GM23338 (cell line): ENCODE measurements around the gene GEMIN8.

Experiments
- CREB1 ChIP-seq: fragments of 250-450 bp; sonication (Bioruptor Pico); IDR thresholded peaks from 2 replicates; pipeline ENCODE4 v1.5.0; 2020; ENCODE audit warnings: low read depth, mild to moderate bottlenecking, moderate library complexity
- EZH2 ChIP-seq: fragments of 200-600 bp; sonication (generic); IDR thresholded peaks from one replicate; pipeline ENCODE4 v1.8.0; 2017; ENCODE audit warnings: antibody characterized with exemption, mild to moderate bottlenecking, low read depth; ENCODE audit not compliant: unreplicated experiment
- EZH2phosphoT487 ChIP-seq: fragments of 200-600 bp; sonication (generic); IDR thresholded peaks from one replicate; pipeline ENCODE4 v1.8.1; 2018; ENCODE audit warnings: antibody characterized with exemption; ENCODE audit not compliant: unreplicated experiment
- JUNB ChIP-seq: IDR thresholded peaks from one replicate; pipeline ENCODE4 v1.6.1; 2016; ENCODE audit warnings: antibody characterized with exemption; ENCODE audit not compliant: unreplicated experiment
- POLR2AphosphoS5 ChIP-seq: IDR thresholded peaks from 2 replicates; pipeline ENCODE4 v1.6.1; 2016; ENCODE audit warnings: antibody characterized with exemption, low read depth
- ZNF331 ChIP-seq: fragments of 250-450 bp; sonication (Bioruptor Pico); IDR thresholded peaks from 2 replicates; pipeline ENCODE4 v1.5.0; 2020; ENCODE audit warnings: low read depth, mild to moderate bottlenecking, moderate library complexity
- TF ChIP-seq, protein P1 (sequence below), 2 experiments: fragments of 200-600 bp in 1 of 2; sonication (generic) in 1 of 2; conservative IDR thresholded peaks; 2 replicates each; pipeline versions ENCODE4 v1.5.1 to v1.6.1; 2016 to 2017; ENCODE audit warnings: antibody characterized with exemption in 2 of 2, low read depth in 2 of 2, mild to moderate bottlenecking in 2 of 2, moderate library complexity in 1 of 2
- TF ChIP-seq, protein P2 (sequence below): IDR thresholded peaks from one replicate; pipeline ENCODE4 v1.6.1; 2018; ENCODE audit warnings: antibody characterized with exemption; ENCODE audit not compliant: unreplicated experiment
- TF ChIP-seq, protein P3 (sequence below): IDR thresholded peaks from 2 replicates; pipeline ENCODE4 v1.6.1; 2016; ENCODE audit warnings: antibody characterized with exemption

DNA sequence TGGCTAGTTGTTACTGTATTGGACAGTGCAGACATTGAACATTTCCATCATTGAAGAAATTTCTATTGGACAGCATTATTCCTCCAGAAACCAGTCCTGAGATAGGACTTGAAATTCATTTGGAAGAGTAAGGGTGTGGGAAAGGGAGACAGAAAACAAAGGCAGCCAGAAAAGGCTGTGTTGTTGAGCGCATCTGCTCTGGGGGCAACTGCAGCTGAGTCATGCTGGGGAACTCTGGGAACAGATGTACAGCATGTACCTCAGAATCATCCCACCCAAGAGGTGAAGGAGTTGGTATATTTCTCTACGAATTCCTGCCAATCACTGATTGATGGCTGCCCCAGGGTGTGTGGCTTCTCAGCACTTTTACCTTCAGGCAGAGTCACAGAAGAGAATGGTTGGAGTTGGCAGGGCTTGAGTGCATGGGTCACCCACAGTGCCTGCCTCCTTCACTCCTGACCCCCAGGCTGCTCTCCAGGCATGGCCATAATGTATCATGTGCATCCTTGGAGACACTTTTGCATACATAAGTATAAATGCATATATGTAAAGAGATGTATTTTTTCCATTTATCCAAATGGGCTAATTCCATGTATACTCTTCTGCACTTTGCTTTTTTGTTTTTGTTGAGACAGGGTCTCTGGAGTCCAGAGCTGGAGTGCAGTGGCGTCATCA lies 39.4 kb downstream of the GEMIN8 start:
- TF ChIP-seq, protein P1, sequence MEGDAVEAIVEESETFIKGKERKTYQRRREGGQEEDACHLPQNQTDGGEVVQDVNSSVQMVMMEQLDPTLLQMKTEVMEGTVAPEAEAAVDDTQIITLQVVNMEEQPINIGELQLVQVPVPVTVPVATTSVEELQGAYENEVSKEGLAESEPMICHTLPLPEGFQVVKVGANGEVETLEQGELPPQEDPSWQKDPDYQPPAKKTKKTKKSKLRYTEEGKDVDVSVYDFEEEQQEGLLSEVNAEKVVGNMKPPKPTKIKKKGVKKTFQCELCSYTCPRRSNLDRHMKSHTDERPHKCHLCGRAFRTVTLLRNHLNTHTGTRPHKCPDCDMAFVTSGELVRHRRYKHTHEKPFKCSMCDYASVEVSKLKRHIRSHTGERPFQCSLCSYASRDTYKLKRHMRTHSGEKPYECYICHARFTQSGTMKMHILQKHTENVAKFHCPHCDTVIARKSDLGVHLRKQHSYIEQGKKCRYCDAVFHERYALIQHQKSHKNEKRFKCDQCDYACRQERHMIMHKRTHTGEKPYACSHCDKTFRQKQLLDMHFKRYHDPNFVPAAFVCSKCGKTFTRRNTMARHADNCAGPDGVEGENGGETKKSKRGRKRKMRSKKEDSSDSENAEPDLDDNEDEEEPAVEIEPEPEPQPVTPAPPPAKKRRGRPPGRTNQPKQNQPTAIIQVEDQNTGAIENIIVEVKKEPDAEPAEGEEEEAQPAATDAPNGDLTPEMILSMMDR (conservative IDR thresholded peaks at IDR 0.05; ENCODE audit: low read depth in 2 of 2) = no peak
- TF ChIP-seq CREB1 (CRISPR knock-in tag) (no peak), EZH2 (no peak), POLR2AphosphoS5 (no peak), EZH2phosphoT487 (no peak), JUNB (no peak), ZNF331 (CRISPR knock-in tag) (no peak)
- TF ChIP-seq, protein P2, sequence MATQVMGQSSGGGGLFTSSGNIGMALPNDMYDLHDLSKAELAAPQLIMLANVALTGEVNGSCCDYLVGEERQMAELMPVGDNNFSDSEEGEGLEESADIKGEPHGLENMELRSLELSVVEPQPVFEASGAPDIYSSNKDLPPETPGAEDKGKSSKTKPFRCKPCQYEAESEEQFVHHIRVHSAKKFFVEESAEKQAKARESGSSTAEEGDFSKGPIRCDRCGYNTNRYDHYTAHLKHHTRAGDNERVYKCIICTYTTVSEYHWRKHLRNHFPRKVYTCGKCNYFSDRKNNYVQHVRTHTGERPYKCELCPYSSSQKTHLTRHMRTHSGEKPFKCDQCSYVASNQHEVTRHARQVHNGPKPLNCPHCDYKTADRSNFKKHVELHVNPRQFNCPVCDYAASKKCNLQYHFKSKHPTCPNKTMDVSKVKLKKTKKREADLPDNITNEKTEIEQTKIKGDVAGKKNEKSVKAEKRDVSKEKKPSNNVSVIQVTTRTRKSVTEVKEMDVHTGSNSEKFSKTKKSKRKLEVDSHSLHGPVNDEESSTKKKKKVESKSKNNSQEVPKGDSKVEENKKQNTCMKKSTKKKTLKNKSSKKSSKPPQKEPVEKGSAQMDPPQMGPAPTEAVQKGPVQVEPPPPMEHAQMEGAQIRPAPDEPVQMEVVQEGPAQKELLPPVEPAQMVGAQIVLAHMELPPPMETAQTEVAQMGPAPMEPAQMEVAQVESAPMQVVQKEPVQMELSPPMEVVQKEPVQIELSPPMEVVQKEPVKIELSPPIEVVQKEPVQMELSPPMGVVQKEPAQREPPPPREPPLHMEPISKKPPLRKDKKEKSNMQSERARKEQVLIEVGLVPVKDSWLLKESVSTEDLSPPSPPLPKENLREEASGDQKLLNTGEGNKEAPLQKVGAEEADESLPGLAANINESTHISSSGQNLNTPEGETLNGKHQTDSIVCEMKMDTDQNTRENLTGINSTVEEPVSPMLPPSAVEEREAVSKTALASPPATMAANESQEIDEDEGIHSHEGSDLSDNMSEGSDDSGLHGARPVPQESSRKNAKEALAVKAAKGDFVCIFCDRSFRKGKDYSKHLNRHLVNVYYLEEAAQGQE = no peak
- TF ChIP-seq, protein P3, sequence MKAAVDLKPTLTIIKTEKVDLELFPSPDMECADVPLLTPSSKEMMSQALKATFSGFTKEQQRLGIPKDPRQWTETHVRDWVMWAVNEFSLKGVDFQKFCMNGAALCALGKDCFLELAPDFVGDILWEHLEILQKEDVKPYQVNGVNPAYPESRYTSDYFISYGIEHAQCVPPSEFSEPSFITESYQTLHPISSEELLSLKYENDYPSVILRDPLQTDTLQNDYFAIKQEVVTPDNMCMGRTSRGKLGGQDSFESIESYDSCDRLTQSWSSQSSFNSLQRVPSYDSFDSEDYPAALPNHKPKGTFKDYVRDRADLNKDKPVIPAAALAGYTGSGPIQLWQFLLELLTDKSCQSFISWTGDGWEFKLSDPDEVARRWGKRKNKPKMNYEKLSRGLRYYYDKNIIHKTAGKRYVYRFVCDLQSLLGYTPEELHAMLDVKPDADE = no peak
